Measurements from ENCODE around the gene ACBD5. TPM values are rescaled to one million over a fixed set of nuclear protein-coding genes. Genes with fewer than 3 reads are reported as not detected.

ACBD5 gene
- polyA plus RNA-seq, 1 of the 3 experiments (the other 2 are of a cell fraction), result 12.5 TPM

- 0 out of 2 replicates have a peak overlapping the region, but pooled peaks have one; percentile 41 for H3K4me2 ChIP-seq
- CTCF ChIA-PET, result interaction anchor here (1.7 kb wide), 1 partner anchor 8 kb away, joined by 5 read pairs; no protein-coding TSS in a partner anchor
- no peaks in the 10 kb centered on the region for H4K20me1 ChIP-seq (ENCODE audit: insufficient read depth)
- no peak overlapping the region for H3K27ac ChIP-seq (ENCODE audit: low read depth in 2 of 2, low read length in 1 of 2)
- H3K9me3 ChIP-seq, result no peaks in the 10 kb centered on the region
- H3K4me1 ChIP-seq (ENCODE audit: control insufficient read depth in 1 of 2, insufficient read depth in 2 of 2, low read depth in 1 of 2, low read length in 1 of 2), result peaks cover 0 to 5% of the 10 kb centered on the region in 2 experiments; a peak in 1 of 4 replicates
- H2AFZ ChIP-seq (ENCODE audit: low read depth), result no peak overlapping the region
- no peak overlapping the region for H3K9ac ChIP-seq
- no peaks in the 10 kb centered on the region for H3K9me2 ChIP-seq
- no peaks in the 10 kb centered on the region for H3F3A ChIP-seq (replicated peaks; ENCODE audit: insufficient read depth)
- no peak for DNase-seq
- H3K27me3 ChIP-seq (ENCODE audit: insufficient read depth), result peaks cover 8% of the 10 kb centered on the region
- TF ChIP-seq MEF2A (IDR thresholded peaks at IDR 0.05; ENCODE audit: borderline replicate concordance, low read depth), result no peak
- TF ChIP-seq RAD21 (IDR thresholded peaks at IDR 0.05; ENCODE audit: low read length), result no peak
- TF ChIP-seq EP300 (IDR thresholded peaks at IDR 0.05; ENCODE audit: borderline replicate concordance in 1 of 2, low read depth in 1 of 2, low read length in 1 of 2), result no peak
- TF ChIP-seq JUND (IDR thresholded peaks at IDR 0.05), result no peak
- TF ChIP-seq RFX5 (IDR thresholded peaks at IDR 0.05; ENCODE audit: low read length), result no peak
- no peak for TF ChIP-seq TAF1 (IDR thresholded peaks at IDR 0.05; ENCODE audit: borderline replicate concordance, low read depth, low read length)
- POLR2A ChIA-PET, result no interaction called here
- H3K4me3 ChIP-seq (ENCODE audit: low read depth in 2 of 2, low read length in 1 of 2), result peak overlapping the region in 1 of 2 experiments; percentile 44; a peak in 2 of 4 replicates
- H3K79me2 ChIP-seq (ENCODE audit: insufficient read depth), result no peaks in the 10 kb centered on the region
- 27% methylated on average over 18 of the region's 18 CpGs for WGBS (ENCODE audit: low lambda C conversion rate)
- H3K36me3 ChIP-seq (replicated peaks in 1 of 2; ENCODE audit: control insufficient read depth in 1 of 2, insufficient read depth in 2 of 2, low read length in 1 of 2), result no peaks in the 10 kb centered on the region
Observed at GRCh38 chr10:27258492-27258837, 17.9 kb upstream of the ACBD5 start.

- Histone ChIP-seq H4K20me1 (ENCODE audit: insufficient read depth) (no peaks in the 10 kb centered on the region), H3K79me2 (ENCODE audit: insufficient read depth) (no peaks in the 10 kb centered on the region), H3K4me3 (ENCODE audit: low read depth in 2 of 2, low read length in 1 of 2) (no peak overlapping the region), H2AFZ (ENCODE audit: low read depth) (no peak overlapping the region), H3K36me3 (replicated peaks in 1 of 2; ENCODE audit: control insufficient read depth in 1 of 2, insufficient read depth in 2 of 2, low read length in 1 of 2) (no peaks in the 10 kb centered on the region), H3F3A (replicated peaks; ENCODE audit: insufficient read depth) (no peaks in the 10 kb centered on the region), H3K9me2 (no peaks in the 10 kb centered on the region), H3K27me3 (ENCODE audit: insufficient read depth) (peaks cover 8% of the 10 kb centered on the region), H3K9me3 (no peaks in the 10 kb centered on the region), H3K4me1 (ENCODE audit: control insufficient read depth in 1 of 2, insufficient read depth in 2 of 2, low read depth in 1 of 2, low read length in 1 of 2) (peaks cover 0 to 5% of the 10 kb centered on the region in 2 experiments; a peak in 1 of 4 replicates), H3K27ac (ENCODE audit: low read depth in 2 of 2, low read length in 1 of 2) (no peak overlapping the region), H3K4me2 (no peak overlapping the region), H3K9ac (no peak overlapping the region)
- WGBS (ENCODE audit: low lambda C conversion rate), result 90% methylated on average over 44 of the region's 58 CpGs
- TF ChIP-seq RAD21 (IDR thresholded peaks at IDR 0.05; ENCODE audit: low read length) (no peak), TCF12 (IDR thresholded peaks at IDR 0.05) (no peak), SIN3A (IDR thresholded peaks at IDR 0.05; ENCODE audit: borderline replicate concordance, low read depth, low read length) (no peak), RCOR1 (IDR thresholded peaks at IDR 0.05; ENCODE audit: low read length) (no peak)
- DNase-seq, result peak; percentile 37
- ChIA-PET CTCF (no interaction called here), POLR2A (no interaction called here)
Observed at GRCh38 chr10:27256299-27257189, 15.9 kb upstream of the ACBD5 start.

- CTCF ChIA-PET, result no interaction called here
- POLR2A ChIA-PET, result no interaction called here
- Histone ChIP-seq H3F3A (replicated peaks; ENCODE audit: insufficient read depth) (no peaks in the 10 kb centered on the region), H4K20me1 (ENCODE audit: insufficient read depth) (no peaks in the 10 kb centered on the region), H3K9ac (no peak overlapping the region), H3K4me2 (no peak overlapping the region), H3K27ac (ENCODE audit: low read depth in 2 of 2, low read length in 1 of 2) (no peak overlapping the region), H2AFZ (ENCODE audit: low read depth) (no peak overlapping the region), H3K4me3 (ENCODE audit: low read depth in 2 of 2, low read length in 1 of 2) (no peak overlapping the region), H3K4me1 (ENCODE audit: control insufficient read depth in 1 of 2, insufficient read depth in 2 of 2, low read depth in 1 of 2, low read length in 1 of 2) (peaks cover 0 to 2% of the 10 kb centered on the region in 2 experiments; a peak in 1 of 4 replicates), H3K27me3 (ENCODE audit: insufficient read depth) (no peaks in the 10 kb centered on the region; the same call in 1 of the 2 replicates), H3K9me3 (no peaks in the 10 kb centered on the region), H3K79me2 (ENCODE audit: insufficient read depth) (no peaks in the 10 kb centered on the region), H3K36me3 (replicated peaks in 1 of 2; ENCODE audit: control insufficient read depth in 1 of 2, insufficient read depth in 2 of 2, low read length in 1 of 2) (no peaks in the 10 kb centered on the region), H3K9me2 (no peaks in the 10 kb centered on the region)
- TF ChIP-seq NRF1 (IDR thresholded peaks at IDR 0.05; ENCODE audit: low read depth, low read length), result no peak
- no peak for TF ChIP-seq EZH2phosphoT487 (IDR thresholded peaks at IDR 0.05; ENCODE audit: borderline replicate concordance, low read depth)
- TF ChIP-seq RFX5 (IDR thresholded peaks at IDR 0.05; ENCODE audit: low read length), result no peak
- TF ChIP-seq YY1 (IDR thresholded peaks at IDR 0.05; ENCODE audit: low read depth), result no peak
- TF ChIP-seq MEF2A (IDR thresholded peaks at IDR 0.05; ENCODE audit: borderline replicate concordance, low read depth), result no peak
- no peak for TF ChIP-seq ZBTB33 (IDR thresholded peaks at IDR 0.05; ENCODE audit: borderline replicate concordance, low read depth)
- no peak for TF ChIP-seq FOXM1 (IDR thresholded peaks at IDR 0.05; ENCODE audit: low read depth)
- 94% methylated on average over 5 of the region's 5 CpGs for WGBS (ENCODE audit: low lambda C conversion rate)
- DNase-seq, result no peak
Observed at GRCh38 chr10:27253576-27253975, 13.0 kb upstream of the ACBD5 start.
